Hepatocyte (in vitro differentiated cells): ENCODE results near the gene TMPRSS6.

ENCODE experiments used
- EZH2 ChIP-seq: fragments of 200-600 bp; sonication (generic); IDR thresholded peaks from 2 replicates; pipeline ENCODE4 v1.6.1; 2016; ENCODE audit warnings: antibody characterized with exemption, mild to moderate bottlenecking, borderline replicate concordance
- EZH2phosphoT487 ChIP-seq: fragments of 200-600 bp; sonication (generic); IDR thresholded peaks from one replicate; pipeline ENCODE4 v1.6.1; 2018; ENCODE audit warnings: antibody characterized with exemption, mild to moderate bottlenecking, low read depth, moderate library complexity; ENCODE audit not compliant: unreplicated experiment, severe bottlenecking
- TF ChIP-seq, protein P1 (sequence below): fragments of 200-600 bp; sonication (generic); IDR thresholded peaks from 2 replicates; pipeline ENCODE4 v1.5.1; 2016; ENCODE audit warnings: antibody characterized with exemption, mild to moderate bottlenecking; ENCODE audit not compliant: poor library complexity

DNA sequence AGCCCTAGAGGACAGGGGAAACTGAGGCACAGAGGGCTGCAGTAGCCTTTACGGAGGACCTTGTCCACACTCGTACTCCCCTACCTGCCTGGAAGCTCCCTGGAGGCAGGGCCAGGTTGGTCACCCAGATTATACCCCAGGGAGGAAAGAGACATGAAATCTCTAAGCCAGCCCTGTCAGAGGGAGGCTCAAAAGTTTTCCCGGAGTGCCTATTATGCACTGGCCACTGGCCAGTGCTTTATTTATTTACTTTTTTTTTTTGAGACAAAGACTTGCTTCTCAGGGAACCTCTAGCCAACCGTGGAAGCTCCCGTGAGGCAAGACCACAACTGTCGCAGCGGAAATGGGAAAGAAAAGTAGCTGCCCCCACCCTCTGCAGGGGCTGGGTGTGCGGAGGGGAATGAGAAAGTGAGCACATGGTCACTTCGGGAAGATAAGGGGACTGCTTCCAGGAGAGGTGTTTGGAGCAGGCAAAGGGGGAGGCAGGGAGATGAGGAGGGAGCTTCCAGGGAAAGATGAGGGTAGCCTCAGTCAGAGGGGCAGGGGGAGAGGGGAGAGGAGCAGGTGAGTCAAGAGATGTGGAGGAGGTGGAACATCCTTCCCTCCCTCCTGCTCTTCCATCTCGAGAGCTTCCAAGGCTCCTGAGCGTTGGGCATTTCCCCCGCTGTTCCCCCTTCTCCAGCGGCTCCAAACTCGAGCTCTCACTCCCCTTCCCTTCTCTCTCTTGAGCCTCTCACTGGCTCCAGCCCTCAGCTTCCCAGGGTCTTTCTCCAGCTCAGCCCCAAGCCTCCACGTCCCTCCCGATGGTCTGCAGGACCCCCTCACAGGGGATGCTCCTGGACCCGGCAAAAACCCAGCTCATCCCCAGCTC, 35.9 kb upstream of the TMPRSS6 start:
- TF ChIP-seq, protein P1, sequence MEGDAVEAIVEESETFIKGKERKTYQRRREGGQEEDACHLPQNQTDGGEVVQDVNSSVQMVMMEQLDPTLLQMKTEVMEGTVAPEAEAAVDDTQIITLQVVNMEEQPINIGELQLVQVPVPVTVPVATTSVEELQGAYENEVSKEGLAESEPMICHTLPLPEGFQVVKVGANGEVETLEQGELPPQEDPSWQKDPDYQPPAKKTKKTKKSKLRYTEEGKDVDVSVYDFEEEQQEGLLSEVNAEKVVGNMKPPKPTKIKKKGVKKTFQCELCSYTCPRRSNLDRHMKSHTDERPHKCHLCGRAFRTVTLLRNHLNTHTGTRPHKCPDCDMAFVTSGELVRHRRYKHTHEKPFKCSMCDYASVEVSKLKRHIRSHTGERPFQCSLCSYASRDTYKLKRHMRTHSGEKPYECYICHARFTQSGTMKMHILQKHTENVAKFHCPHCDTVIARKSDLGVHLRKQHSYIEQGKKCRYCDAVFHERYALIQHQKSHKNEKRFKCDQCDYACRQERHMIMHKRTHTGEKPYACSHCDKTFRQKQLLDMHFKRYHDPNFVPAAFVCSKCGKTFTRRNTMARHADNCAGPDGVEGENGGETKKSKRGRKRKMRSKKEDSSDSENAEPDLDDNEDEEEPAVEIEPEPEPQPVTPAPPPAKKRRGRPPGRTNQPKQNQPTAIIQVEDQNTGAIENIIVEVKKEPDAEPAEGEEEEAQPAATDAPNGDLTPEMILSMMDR = no peak
- TF ChIP-seq EZH2 (no peak), EZH2phosphoT487 (no peak)
